ENCODE measurements around the gene CDCA3.

CDCA3 gene

DNA sequence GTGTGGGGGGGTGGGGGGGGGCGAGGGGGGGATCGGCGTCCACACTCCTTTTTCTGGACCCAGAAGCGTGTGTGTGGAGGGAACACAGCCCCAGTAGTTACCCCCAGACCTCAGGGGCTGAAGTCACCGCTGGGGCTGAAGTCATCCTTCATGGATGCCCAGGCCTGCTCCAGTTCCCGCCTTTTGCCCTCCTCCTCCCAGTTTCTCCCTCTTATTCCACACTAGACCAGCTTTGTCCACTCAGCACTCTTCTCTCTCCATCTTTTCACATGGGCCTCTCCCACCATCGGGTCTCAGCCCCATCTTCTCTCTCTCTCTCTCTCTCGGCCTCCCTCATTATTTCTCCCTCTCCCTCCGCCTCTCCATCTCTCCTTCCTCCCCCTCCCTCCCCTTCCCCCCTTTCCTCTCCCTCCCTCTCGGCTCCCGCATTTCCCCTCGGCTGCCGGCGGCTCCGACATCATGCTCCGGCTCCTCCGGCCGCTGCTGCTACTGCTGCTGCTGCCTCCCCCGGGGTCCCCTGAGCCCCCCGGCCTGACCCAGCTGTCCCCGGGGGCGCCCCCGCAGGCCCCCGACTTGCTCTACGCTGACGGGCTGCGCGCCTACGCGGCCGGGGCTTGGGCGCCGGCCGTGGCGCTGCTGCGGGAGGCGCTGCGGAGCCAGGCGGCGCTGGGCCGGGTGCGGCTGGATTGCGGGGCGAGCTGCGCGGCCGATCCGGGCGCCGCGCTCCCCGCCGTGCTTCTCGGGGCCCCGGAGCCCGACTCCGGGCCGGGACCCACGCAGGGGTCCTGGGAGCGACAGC lies 22.9 kb downstream of the CDCA3 start, which contains the start of gene P3H3:
Gene P3H3 (plus strand): TSS at position 426 of the 799 bp plus-strand sequence. CDS start 34 bp downstream, at position 460.
- in situ Hi-C loops (cut with MboI; ENCODE audit: low sequenced_read_pairs, unreplicated experiment) = loop anchor here (10.0 kb wide), 1 partner anchor 73 kb away; the partner anchor contains the start of gene MLF2
- no peak for DNase-seq (ENCODE audit: low spot score)
- TF ChIP-seq CTCF (IDR thresholded peaks at IDR 0.05; ENCODE audit: borderline replicate concordance, control extremely low read depth, extremely low read depth, insufficient read depth, missing control alignments) = peak; percentile 22

DNA sequence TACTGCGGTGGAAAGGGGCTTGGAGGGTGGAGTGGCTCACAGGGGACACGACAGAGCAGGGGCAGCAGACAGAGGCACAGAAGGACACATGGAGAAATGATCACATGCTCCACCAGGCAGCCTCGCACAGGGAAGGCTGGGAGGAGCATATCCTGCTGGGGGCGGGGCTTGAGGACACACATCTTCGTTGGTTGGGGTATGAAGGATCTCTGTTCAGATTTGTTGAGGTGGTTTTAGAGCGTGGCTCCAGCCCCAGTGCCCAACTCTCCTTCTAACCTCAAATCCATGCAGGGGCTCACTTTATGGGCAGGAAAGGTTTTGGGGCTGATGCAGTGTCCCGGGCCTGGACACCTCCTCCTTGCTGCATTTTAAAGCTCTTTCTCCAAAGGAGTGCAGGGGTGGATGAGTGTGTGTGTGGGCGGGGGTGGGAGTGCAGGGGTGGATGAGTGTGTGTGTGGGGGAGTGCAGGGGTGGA lies 23.6 kb downstream of the CDCA3 start:
- peak; percentile 68 for DNase-seq (ENCODE audit: low spot score)
- in situ Hi-C loops (cut with MboI; ENCODE audit: low sequenced_read_pairs, unreplicated experiment) = loop anchor here (10.0 kb wide), 1 partner anchor 73 kb away; the partner anchor contains the start of gene MLF2
- no peak for TF ChIP-seq CTCF (IDR thresholded peaks at IDR 0.05; ENCODE audit: borderline replicate concordance, control extremely low read depth, extremely low read depth, insufficient read depth, missing control alignments)

DNA sequence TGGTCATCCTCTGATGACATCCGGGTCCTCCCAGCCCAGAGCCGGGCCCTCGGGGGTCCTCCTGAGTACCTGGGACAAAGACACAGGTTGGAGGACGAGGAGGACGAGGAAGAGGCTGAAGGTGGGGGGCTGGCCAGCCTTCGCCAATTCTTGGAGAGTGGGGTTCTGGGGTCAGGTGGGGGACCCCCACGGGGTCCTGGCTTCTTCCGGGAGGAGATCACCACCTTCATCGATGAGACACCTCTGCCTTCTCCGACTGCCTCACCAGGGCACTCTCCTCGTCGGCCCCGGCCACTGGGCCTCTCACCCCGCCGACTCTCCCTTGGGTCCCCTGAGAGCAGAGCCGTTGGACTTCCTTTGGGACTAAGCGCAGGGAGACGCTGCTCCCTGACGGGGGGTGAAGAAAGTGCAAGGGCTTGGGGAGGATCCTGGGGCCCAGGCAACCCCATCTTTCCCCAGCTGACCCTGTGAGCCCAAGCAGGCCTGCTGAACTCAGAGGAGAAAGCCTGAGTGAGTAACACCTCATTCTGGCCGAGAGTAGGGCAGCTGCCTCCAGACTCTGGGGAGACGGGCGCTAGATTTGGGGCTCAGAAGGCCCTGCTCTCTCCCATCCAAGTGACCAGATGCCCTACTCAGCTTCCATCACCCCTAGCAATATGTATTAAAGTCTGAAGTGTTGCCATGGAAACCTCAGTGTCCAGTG lies 24.2 kb downstream of the CDCA3 start:
- TF ChIP-seq CTCF (IDR thresholded peaks at IDR 0.05; ENCODE audit: borderline replicate concordance, control extremely low read depth, extremely low read depth, insufficient read depth, missing control alignments) = no peak
- in situ Hi-C loops (cut with MboI; ENCODE audit: low sequenced_read_pairs, unreplicated experiment) = loop anchor here (10.0 kb wide), 1 partner anchor 72 kb away; the partner anchor contains the start of gene MLF2
- no peak for DNase-seq (ENCODE audit: low spot score)

- TF ChIP-seq CTCF (IDR thresholded peaks at IDR 0.05; ENCODE audit: borderline replicate concordance, control extremely low read depth, extremely low read depth, insufficient read depth, missing control alignments) = no peak
- in situ Hi-C loops (cut with MboI; ENCODE audit: low sequenced_read_pairs, unreplicated experiment) = loop anchor here (10.0 kb wide), 1 partner anchor 71 kb away; the partner anchor contains the start of gene MLF2
- DNase-seq (ENCODE audit: low spot score) = no peak
Measured at GRCh38 chr12:6826125-6826733, 24.9 kb downstream of the CDCA3 start.

DNA sequence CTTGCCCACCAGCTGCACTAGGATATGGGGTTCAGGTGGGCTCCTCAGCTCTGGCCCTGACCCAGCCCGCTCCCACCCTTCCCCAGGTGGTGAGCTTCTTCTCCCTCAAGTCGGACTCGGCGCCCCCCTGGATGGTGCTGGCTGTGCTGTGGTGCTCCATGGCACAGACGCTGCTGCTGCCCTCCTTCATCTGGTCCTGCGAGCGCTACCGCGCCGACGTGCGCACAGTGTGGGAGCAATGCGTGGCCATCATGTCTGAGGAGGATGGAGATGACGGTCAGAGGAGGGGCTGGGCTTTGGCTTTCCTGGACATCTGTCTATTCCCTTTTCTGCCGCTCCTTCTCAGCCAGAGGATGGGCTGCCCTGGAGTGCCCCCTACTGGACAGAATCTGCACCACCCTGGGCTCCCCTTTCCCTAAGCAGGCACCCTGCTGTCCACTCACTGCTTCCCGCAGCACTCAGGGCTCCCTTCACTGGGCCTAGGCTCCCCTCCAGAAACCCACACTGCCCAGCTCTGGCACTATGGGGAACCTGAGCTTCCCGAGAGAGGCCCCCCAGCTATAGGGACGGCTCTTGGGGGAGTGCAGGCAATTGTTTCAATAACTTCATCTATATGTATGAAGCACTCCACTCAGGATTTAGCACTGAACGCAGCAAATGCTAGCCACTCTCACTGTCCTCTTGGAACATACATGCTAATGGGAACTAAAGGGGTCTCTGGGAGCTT lies 25.5 kb downstream of the CDCA3 start:
- peak; percentile 91 for TF ChIP-seq CTCF (IDR thresholded peaks at IDR 0.05; ENCODE audit: borderline replicate concordance, control extremely low read depth, extremely low read depth, insufficient read depth, missing control alignments)
- DNase-seq (ENCODE audit: low spot score) = peak; percentile 94
- in situ Hi-C loops (cut with MboI; ENCODE audit: low sequenced_read_pairs, unreplicated experiment) = loop anchor here (10.0 kb wide), 1 partner anchor 71 kb away; the partner anchor contains the start of gene MLF2

All from GM13976 (cell line).